Neutrophil (primary cell): Measurements from ENCODE around the gene KCNH1.
"Not testable (repeated sequence)": the region's sequence is repeated elsewhere in the genome, so short reads cannot be mapped to it uniquely, and the experiment has no call there.

Experiments
- H3K27ac ChIP-seq: fragments of 200-600 bp; sonication (generic); 2 replicates; pipeline ENCODE4 v1.5.1; 2016; ENCODE audit warnings: mild to moderate bottlenecking, moderate library complexity
- H3K27me3 ChIP-seq: fragments of 200-600 bp; sonication (generic); 2 replicates; pipeline ENCODE4 v1.6.0; 2016; ENCODE audit warnings: mild to moderate bottlenecking
- H3K36me3 ChIP-seq: fragments of 200-600 bp; sonication (generic); 2 replicates; pipeline ENCODE4 v1.5.1; 2017
- H3K4me1 ChIP-seq, 2 experiments: fragments of 200-600 bp in 1 of 2; sonication (generic) in 1 of 2; 1 replicate in 1 of 2; 2 replicates in 1 of 2; pipeline versions ENCODE4 v1.5.1 to v1.6.1; 2013 to 2016; ENCODE audit warnings: low read depth in 1 of 2, low read length in 1 of 2, mild to moderate bottlenecking in 1 of 2, moderate library complexity in 1 of 2; ENCODE audit not compliant: control insufficient read depth in 1 of 2, insufficient read depth in 1 of 2
- H3K4me3 ChIP-seq, 2 experiments: fragments of 200-600 bp in 1 of 2; sonication (generic) in 1 of 2; 1 replicate in 1 of 2; 2 replicates in 1 of 2; pipeline ENCODE4 v1.5.1; 2013 to 2016; ENCODE audit warnings: low read depth in 1 of 2, low read length in 1 of 2, mild to moderate bottlenecking in 1 of 2, moderate library complexity in 1 of 2
- H3K9me3 ChIP-seq: fragments of 200-600 bp; sonication (generic); 2 replicates; pipeline ENCODE4 v1.5.1; 2016
- CTCF ChIP-seq: fragments of 200-600 bp; sonication (generic); IDR thresholded peaks from 2 replicates; pipeline ENCODE4 v1.5.1; 2016; ENCODE audit warnings: antibody characterized with exemption

Gene KCNH1

GRCh38 chr1:210978974-210979354 is 155.0 kb downstream of the KCNH1 start:
- no peaks in the 10 kb centered on the region for H3K36me3 ChIP-seq
- H3K27ac ChIP-seq = no peak overlapping the region
- H3K9me3 ChIP-seq = no peaks in the 10 kb centered on the region
- H3K27me3 ChIP-seq = no peaks in the 10 kb centered on the region
- H3K4me3 ChIP-seq = no peak overlapping the region
- H3K4me1 ChIP-seq = no peaks in the 10 kb centered on the region
- no peak for TF ChIP-seq CTCF

GRCh38 chr1:210978316-210978973 is 155.5 kb downstream of the KCNH1 start:
- Histone ChIP-seq H3K9me3 (no peaks in the 10 kb centered on the region), H3K4me1 (no peaks in the 10 kb centered on the region), H3K27me3 (no peaks in the 10 kb centered on the region), H3K27ac (no peak overlapping the region), H3K36me3 (no peaks in the 10 kb centered on the region), H3K4me3 (no peak overlapping the region)
- TF ChIP-seq CTCF = no peak

GRCh38 chr1:210951279-210951678 is 182.7 kb downstream of the KCNH1 start:
- Histone ChIP-seq H3K27ac (no peak overlapping the region), H3K9me3 (no peaks in the 10 kb centered on the region), H3K27me3 (no peaks in the 10 kb centered on the region), H3K4me1 (no peaks in the 10 kb centered on the region), H3K4me3 (no peak overlapping the region), H3K36me3 (no peaks in the 10 kb centered on the region)
- TF ChIP-seq CTCF = no peak

GRCh38 chr1:210949940-210950546 is 183.9 kb downstream of the KCNH1 start:
- not testable (repeated sequence) for H3K27ac ChIP-seq, H3K36me3 ChIP-seq

GRCh38 chr1:210949489-210949888 is 184.5 kb downstream of the KCNH1 start:
- H3K27ac ChIP-seq = no peak overlapping the region
- no peak overlapping the region for H3K4me3 ChIP-seq
- H3K9me3 ChIP-seq = no peaks in the 10 kb centered on the region
- no peaks in the 10 kb centered on the region for H3K27me3 ChIP-seq
- no peak for TF ChIP-seq CTCF
- H3K36me3 ChIP-seq = no peaks in the 10 kb centered on the region
- H3K4me1 ChIP-seq = no peaks in the 10 kb centered on the region

More at GRCh38 chr1:210949940-210950546, 183.9 kb downstream of the KCNH1 start:
- H3K9me3 ChIP-seq, H3K27me3 ChIP-seq, H3K4me1 ChIP-seq, H3K4me3 ChIP-seq: not testable (repeated sequence)

- no peaks in the 10 kb centered on the region for H3K36me3 ChIP-seq
- H3K9me3 ChIP-seq = no peaks in the 10 kb centered on the region
- TF ChIP-seq CTCF = no peak
- no peaks in the 10 kb centered on the region for H3K4me1 ChIP-seq
- H3K27me3 ChIP-seq = no peaks in the 10 kb centered on the region
- no peak overlapping the region for H3K4me3 ChIP-seq
- no peak overlapping the region for H3K27ac ChIP-seq
Measured at GRCh38 chr1:210949039-210949438, 184.9 kb downstream of the KCNH1 start.
